Transverse colon (tissue), 4 donors: ENCODE results near the gene SPANXA2. TPM values are rescaled to one million over a fixed set of nuclear protein-coding genes. Genes with fewer than 3 reads are reported as not detected.

Experiments
- DNase-seq: peaks from one replicate; pipeline ENCODE4 v3.0.0-alpha.2; 2019
- H3K27ac ChIP-seq, 4 donors: fragments of 200-600 bp; sonication (generic); 2 replicates each; pipeline ENCODE4 v1.5.1; 2016 to 2018; ENCODE audit warnings: inconsistent platforms in 4 of 4
- H3K27me3 ChIP-seq: fragments of 200-600 bp; sonication (generic); 2 replicates; pipeline ENCODE4 v1.5.1; 2017; ENCODE audit warnings: inconsistent platforms
- H3K36me3 ChIP-seq, 4 donors: fragments of 200-600 bp; sonication (generic); 2 replicates each; pipeline ENCODE4 v1.5.1; 2017 to 2019; ENCODE audit warnings: inconsistent platforms in 4 of 4
- H3K4me1 ChIP-seq, 4 donors: fragments of 200-600 bp; sonication (generic); 2 replicates each; pipeline ENCODE4 v1.5.1; 2017 to 2020; ENCODE audit warnings: inconsistent platforms in 4 of 4
- H3K4me3 ChIP-seq, 4 donors: fragments of 200-600 bp; sonication (generic); 1 replicate in 1 of 4; 2 replicates in 3 of 4; pipeline versions ENCODE4 v1.5.1 to v1.6.1; 2017 to 2019; ENCODE audit warnings: inconsistent platforms in 4 of 4
- H3K9me3 ChIP-seq, 2 donors: fragments of 200-600 bp; sonication (generic); 2 replicates each; pipeline ENCODE4 v1.5.1; 2017 to 2019; ENCODE audit warnings: inconsistent platforms in 2 of 2
- CTCF ChIP-seq, 5 experiments: fragments of 200-600 bp in 3 of 5; fragments of 450-650 bp in 2 of 5; sonication (generic) in 3 of 5; IDR thresholded peaks; 1 replicate in 2 of 5; 2 replicates in 3 of 5; pipeline ENCODE4 v1.5.1; 2016 to 2017; ENCODE audit warnings: antibody characterized with exemption in 5 of 5, inconsistent platforms in 3 of 5, mild to moderate bottlenecking in 2 of 5, moderate library complexity in 1 of 5
- EP300 ChIP-seq: sonication (generic); formaldehyde crosslinking; IDR thresholded peaks from one replicate; pipeline ENCODE4 v1.6.1; 2017; ENCODE audit warnings: antibody characterized with exemption, low read depth
- POLR2A ChIP-seq: fragments of 450-650 bp; IDR thresholded peaks from one replicate; pipeline ENCODE4 v1.6.1; 2016; ENCODE audit warnings: antibody characterized with exemption, mild to moderate bottlenecking, moderate library complexity
- POLR2AphosphoS5 ChIP-seq, 3 donors: sonication (generic); formaldehyde crosslinking; IDR thresholded peaks; one replicate each; pipeline ENCODE4 v1.6.1; 2016; ENCODE audit warnings: antibody characterized with exemption in 3 of 3
- WGBS, 2 donors: methylation state at CpG; one replicate each; pipeline ENCODE4 v1.1.5; 2018; ENCODE audit warnings: low coverage in 1 of 2; 5-methylcytosine and 5-hydroxymethylcytosine counted together
- in situ Hi-C, 4 donors: fragments of 200-750 bp; cut with MboI; loops; one replicate each; pipeline versions ENCODE4 v1.15.0 to v1.15.1; 2017; ENCODE audit warnings: low sequenced_read_pairs in 3 of 4, low pct_ligation_motif_present in 1 of 4, low pct_unique_long_range_greater_than_20kb in 1 of 4
- intact Hi-C: fragments of 100-400 bp; cut with DNase I; formaldehyde crosslinking; loops from one replicate; pipeline ENCODE4 v1.15.1; 2023; ENCODE audit warnings: low total_unique reads
- total RNA-seq, 4 donors: library from RNA; depleted of rRNA; stranded (reverse); fragments of >200 nt; gene quantifications; one replicate each; pipeline ENCODE4 v1.1.0, GENCODE V29; 2016

The SPANXA2 gene
- total RNA-seq, 4 donors from 2014 or later, result not detected

DNA sequence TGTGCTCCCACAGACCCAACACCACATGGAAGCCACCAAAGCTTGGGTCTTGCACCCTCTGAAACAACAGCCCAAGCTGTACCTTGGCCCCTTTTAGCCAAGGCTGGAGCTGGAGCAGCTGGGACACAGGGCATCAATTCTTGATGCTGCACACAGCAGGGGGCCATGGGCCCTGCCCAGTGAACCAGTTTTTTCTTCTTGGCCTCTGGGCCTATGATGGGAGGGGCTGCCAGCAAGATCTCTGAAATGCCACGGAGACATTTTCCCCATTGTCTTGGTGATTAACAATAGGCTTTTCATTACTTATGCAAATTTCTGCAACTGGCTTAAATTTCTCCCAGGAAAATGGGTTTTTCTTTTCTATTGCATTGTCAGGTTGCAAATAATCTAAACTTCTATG lies 49.0 kb downstream of the SPANXA2 start:
- in situ Hi-C loops (no loop called here), intact Hi-C loops (no loop called here)
- TF ChIP-seq CTCF (IDR thresholded peaks at IDR 0.05), result no peak
- TF ChIP-seq POLR2A, result no peak
- TF ChIP-seq EP300, result no peak
- no peak for TF ChIP-seq POLR2AphosphoS5 (IDR thresholded peaks at IDR 0.05)
- WGBS, 2 donors, result 35% methylated on average over 1 of the region's 1 CpG; no CpG with 5 or more reads in 1 of the 2 donors
- DNase-seq, result no peak
- no peak overlapping the region for H3K27ac ChIP-seq
- H3K4me1 ChIP-seq, result no peaks in the 10 kb centered on the region
- no peak overlapping the region for H3K4me3 ChIP-seq
- no peaks in the 10 kb centered on the region for H3K9me3 ChIP-seq
- H3K27me3 ChIP-seq, result no peaks in the 10 kb centered on the region
- no peaks in the 10 kb centered on the region for H3K36me3 ChIP-seq

Other genes starting within 250 kb of the SPANXA2 start
- gene SPANXA1, start 5.0 kb upstream of the SPANXA2 start, total RNA-seq, result not detected
- gene SPANXD, start 109.0 kb downstream of the SPANXA2 start, total RNA-seq, result not detected
- gene MAGEC3, start 248.6 kb downstream of the SPANXA2 start, total RNA-seq, result not detected